Thymus (tissue), 11 donors: ENCODE results near the gene NOTO. TPM values are rescaled to one million over a fixed set of nuclear protein-coding genes. Genes with fewer than 3 reads are reported as not detected.
"Not testable (repeated sequence)": the region's sequence is repeated elsewhere in the genome, so short reads cannot be mapped to it uniquely, and the experiment has no call there.

Experiments used
- DNase-seq, 9 donors: peaks; one replicate each; pipeline ENCODE4 v3.0.0-alpha.2; 2013; ENCODE audit warnings: low spot score in 9 of 9, low read depth in 6 of 9, missing footprints in 1 of 9
- H3K27ac ChIP-seq, 2 donors: one replicate each; pipeline ENCODE4 v1.5.1; 2013; ENCODE audit warnings: control low read depth in 1 of 2, low read depth in 1 of 2, low read length in 1 of 2, mild to moderate bottlenecking in 1 of 2, moderate library complexity in 1 of 2
- H3K27me3 ChIP-seq, 2 donors: one replicate each; pipeline ENCODE4 v1.5.1; 2013; ENCODE audit warnings: low read length in 1 of 2; ENCODE audit not compliant: control insufficient read depth in 2 of 2, insufficient read depth in 1 of 2
- H3K36me3 ChIP-seq, 2 donors: one replicate each; pipeline ENCODE4 v1.5.1; 2013; ENCODE audit warnings: low read length in 1 of 2, mild to moderate bottlenecking in 1 of 2, moderate library complexity in 1 of 2; ENCODE audit not compliant: control insufficient read depth in 2 of 2, insufficient read depth in 2 of 2
- H3K4me1 ChIP-seq, 2 donors: one replicate each; pipeline ENCODE4 v1.5.1; 2013; ENCODE audit warnings: low read length in 2 of 2; ENCODE audit not compliant: control insufficient read depth in 2 of 2, insufficient read depth in 2 of 2
- H3K4me3 ChIP-seq, 2 donors: one replicate each; pipeline ENCODE4 v1.5.1; 2013; ENCODE audit warnings: low read length in 2 of 2, control low read depth in 1 of 2, mild to moderate bottlenecking in 1 of 2
- H3K9me3 ChIP-seq, 2 donors: one replicate each; pipeline ENCODE4 v1.5.1; 2013; ENCODE audit warnings: low read length in 1 of 2, mild to moderate bottlenecking in 1 of 2; ENCODE audit not compliant: control insufficient read depth in 2 of 2, insufficient read depth in 1 of 2
- WGBS: extraction: QIAGEN DNeasy Blood & Tissue Kit; methylation state at CpG from one replicate; pipeline ENCODE4 v1.1.7; 2013; 5-methylcytosine and 5-hydroxymethylcytosine counted together
- polyA plus RNA-seq: library from polyadenylated mRNA; stranded (reverse); fragments of 200-250 nt; gene quantifications from one replicate; pipeline ENCODE4 v1.2.3, GENCODE V29; 2013
- total RNA-seq: library from RNA; stranded (reverse); fragments of 120-200 nt; gene quantifications from one replicate; pipeline ENCODE4 v1.2.4, GENCODE V29; 2013
- donor health status: healthy.

Gene NOTO
- total and polyA plus RNA-seq, 2 donors, result 0.02 TPM; not detected in 1

- DNase-seq, result no peak
- peaks cover 0 to 3% of the 10 kb centered on the region in 2 donors for H3K9me3 ChIP-seq
- peaks cover 2 to 18% of the 10 kb centered on the region in 2 donors for H3K27me3 ChIP-seq
- 95% methylated on average over 2 of the region's 2 CpGs for WGBS
- H3K4me1 ChIP-seq, result no peaks in the 10 kb centered on the region
- H3K27ac ChIP-seq, result no peak overlapping the region
- H3K36me3 ChIP-seq, result no peaks in the 10 kb centered on the region
- H3K4me3 ChIP-seq, result no peak overlapping the region
Measured at GRCh38 chr2:73185965-73186364, 16.4 kb upstream of the NOTO start.

GRCh38 chr2:73187549-73187948 is 14.8 kb upstream of the NOTO start:
- H3K27me3 ChIP-seq, result peaks cover 2 to 23% of the 10 kb centered on the region in 2 donors
- no peaks in the 10 kb centered on the region for H3K4me1 ChIP-seq
- peaks cover 0 to 3% of the 10 kb centered on the region in 2 donors for H3K9me3 ChIP-seq
- H3K36me3 ChIP-seq, result no peaks in the 10 kb centered on the region
- DNase-seq, result no peak
- WGBS, result 41% methylated on average over 2 of the region's 2 CpGs
- no peak overlapping the region for H3K27ac ChIP-seq
- H3K4me3 ChIP-seq, result no peak overlapping the region

GRCh38 chr2:73197579-73197978 is 4.8 kb upstream of the NOTO start:
- no peak overlapping the region for H3K27ac ChIP-seq
- no peak for DNase-seq
- no peaks in the 10 kb centered on the region for H3K4me1 ChIP-seq
- H3K36me3 ChIP-seq, result no peaks in the 10 kb centered on the region
- peaks cover 13 to 39% of the 10 kb centered on the region in 2 donors for H3K27me3 ChIP-seq
- H3K4me3 ChIP-seq, result no peak overlapping the region
- H3K9me3 ChIP-seq, result peaks cover 0 to 4% of the 10 kb centered on the region in 2 donors

- H3K4me3 ChIP-seq, H3K36me3 ChIP-seq, H3K9me3 ChIP-seq, H3K4me1 ChIP-seq, H3K27ac ChIP-seq, DNase-seq: not testable (repeated sequence)
- WGBS, result 94% methylated on average over 10 of the region's 10 CpGs
- H3K27me3 ChIP-seq, result peaks cover 27 to 64% of the 10 kb centered on the region in 2 donors
Measured at GRCh38 chr2:73200281-73200680, 2.1 kb upstream of the NOTO start.

GRCh38 chr2:73203055-73203681 is 794 bp downstream of the NOTO start:
- Histone ChIP-seq H3K36me3 (no peaks in the 10 kb centered on the region), H3K27ac (no peak overlapping the region), H3K4me3 (no peak overlapping the region), H3K4me1 (no peaks in the 10 kb centered on the region), H3K27me3 (peaks cover 31 to 80% of the 10 kb centered on the region in 2 donors), H3K9me3 (peaks cover 0 to 4% of the 10 kb centered on the region in 2 donors)
- WGBS, result 6% methylated on average over 44 of the region's 44 CpGs
- DNase-seq, result no peak

- Histone ChIP-seq H3K9me3 (peaks cover 0 to 4% of the 10 kb centered on the region in 2 donors), H3K27ac (no peak overlapping the region), H3K27me3 (peaks cover 31 to 80% of the 10 kb centered on the region in 2 donors), H3K4me1 (no peaks in the 10 kb centered on the region), H3K36me3 (no peaks in the 10 kb centered on the region), H3K4me3 (no peak overlapping the region)
- no peak for DNase-seq
- WGBS, result 88% methylated on average over 6 of the region's 6 CpGs
Measured at GRCh38 chr2:73205611-73206010, 3.2 kb downstream of the NOTO start.

- no peak for DNase-seq
- Histone ChIP-seq H3K27me3 (peaks cover 11 to 56% of the 10 kb centered on the region in 2 donors), H3K9me3 (no peaks in the 10 kb centered on the region), H3K4me1 (peaks cover 0 to 7% of the 10 kb centered on the region in 2 donors), H3K36me3 (no peaks in the 10 kb centered on the region), H3K27ac (no peak overlapping the region), H3K4me3 (no peak overlapping the region)
- 97% methylated on average over 3 of the region's 3 CpGs for WGBS
Measured at GRCh38 chr2:73208258-73208657, 5.9 kb downstream of the NOTO start.

- Histone ChIP-seq H3K4me3 (no peak overlapping the region), H3K9me3 (no peaks in the 10 kb centered on the region), H3K36me3 (no peaks in the 10 kb centered on the region), H3K27ac (no peak overlapping the region), H3K27me3 (peaks cover 4 to 39% of the 10 kb centered on the region in 2 donors), H3K4me1 (peaks cover 4 to 16% of the 10 kb centered on the region in 2 donors)
- no peak for DNase-seq
- 94% methylated on average over 4 of the region's 4 CpGs for WGBS
Measured at GRCh38 chr2:73210019-73210418, 7.6 kb downstream of the NOTO start.

GRCh38 chr2:73210696-73211095 is 8.3 kb downstream of the NOTO start:
- Histone ChIP-seq H3K4me3 (no peak overlapping the region), H3K4me1 (peaks cover 4 to 16% of the 10 kb centered on the region in 2 donors), H3K27me3 (peaks cover 4 to 33% of the 10 kb centered on the region in 2 donors), H3K27ac (no peak overlapping the region), H3K9me3 (no peaks in the 10 kb centered on the region), H3K36me3 (no peaks in the 10 kb centered on the region)
- no peak for DNase-seq
- 93% methylated on average over 6 of the region's 6 CpGs for WGBS
